Measurements from ENCODE around the gene ARMS2.

DNA sequence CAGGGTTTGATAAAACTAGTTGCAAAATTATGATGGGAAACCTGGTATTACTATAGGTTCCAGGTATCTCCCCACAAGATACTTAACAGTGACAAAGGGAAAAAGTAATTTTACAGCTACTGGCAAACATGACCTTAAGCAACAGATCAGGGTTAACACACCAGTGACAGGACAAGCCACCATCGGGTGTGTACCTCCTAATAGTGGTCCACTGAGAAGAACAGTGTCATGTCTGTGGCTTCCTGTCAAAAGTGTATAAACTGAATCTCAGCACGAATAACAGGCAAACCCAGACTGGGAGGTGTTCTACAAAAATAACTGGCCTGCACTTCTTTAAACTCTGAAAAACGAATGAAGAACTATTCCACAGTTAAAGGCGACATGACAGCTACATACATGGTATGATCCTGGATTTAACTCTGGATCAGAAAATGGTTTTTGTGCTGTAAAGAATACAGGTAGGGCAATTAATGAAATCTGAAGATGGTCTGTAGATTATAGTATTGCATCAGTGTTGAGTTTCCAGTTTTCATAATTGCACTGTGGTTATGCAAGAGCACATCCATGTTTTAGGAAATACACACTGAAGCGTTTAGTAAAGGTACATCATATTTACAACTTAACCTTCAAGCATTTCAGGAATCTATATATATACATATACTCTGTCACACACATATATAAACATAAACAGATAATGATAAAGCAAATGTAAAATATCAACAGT, 32.0 kb upstream of the ARMS2 start:
- TF ChIP-seq, protein P1, sequence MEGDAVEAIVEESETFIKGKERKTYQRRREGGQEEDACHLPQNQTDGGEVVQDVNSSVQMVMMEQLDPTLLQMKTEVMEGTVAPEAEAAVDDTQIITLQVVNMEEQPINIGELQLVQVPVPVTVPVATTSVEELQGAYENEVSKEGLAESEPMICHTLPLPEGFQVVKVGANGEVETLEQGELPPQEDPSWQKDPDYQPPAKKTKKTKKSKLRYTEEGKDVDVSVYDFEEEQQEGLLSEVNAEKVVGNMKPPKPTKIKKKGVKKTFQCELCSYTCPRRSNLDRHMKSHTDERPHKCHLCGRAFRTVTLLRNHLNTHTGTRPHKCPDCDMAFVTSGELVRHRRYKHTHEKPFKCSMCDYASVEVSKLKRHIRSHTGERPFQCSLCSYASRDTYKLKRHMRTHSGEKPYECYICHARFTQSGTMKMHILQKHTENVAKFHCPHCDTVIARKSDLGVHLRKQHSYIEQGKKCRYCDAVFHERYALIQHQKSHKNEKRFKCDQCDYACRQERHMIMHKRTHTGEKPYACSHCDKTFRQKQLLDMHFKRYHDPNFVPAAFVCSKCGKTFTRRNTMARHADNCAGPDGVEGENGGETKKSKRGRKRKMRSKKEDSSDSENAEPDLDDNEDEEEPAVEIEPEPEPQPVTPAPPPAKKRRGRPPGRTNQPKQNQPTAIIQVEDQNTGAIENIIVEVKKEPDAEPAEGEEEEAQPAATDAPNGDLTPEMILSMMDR (conservative IDR thresholded peaks at IDR 0.05) = no peak
- TF ChIP-seq EZH2 (IDR thresholded peaks at IDR 0.05; ENCODE audit: low read depth) = no peak
